GM06990 (cell line): Measurements from ENCODE around the gene SLCO2A1.

Source experiments
- DNase-seq: peaks from one replicate; pipeline ENCODE4 v3.0.0-alpha.2; 2011; ENCODE audit not compliant: insufficient read length; ENCODE audit errors: extremely low read depth
- H3K27me3 ChIP-seq: replicated peaks from 2 replicates; pipeline ENCODE4 v1.6.0; 2011; ENCODE audit warnings: low read length; ENCODE audit not compliant: control insufficient read depth, insufficient read depth
- H3K36me3 ChIP-seq: 2 replicates; pipeline ENCODE4 v1.5.1; 2011; ENCODE audit warnings: low read length; ENCODE audit not compliant: control insufficient read depth, insufficient read depth
- H3K4me3 ChIP-seq: replicated peaks from 2 replicates; pipeline ENCODE4 v1.5.1; 2011; ENCODE audit warnings: low read depth, mild to moderate bottlenecking, control low read depth, low read length
- CTCF ChIP-seq: IDR thresholded peaks from 2 replicates; pipeline ENCODE4 v1.5.1; 2011; ENCODE audit warnings: low read length, control low read depth, mild to moderate bottlenecking, inconsistent platforms; ENCODE audit not compliant: insufficient read depth, poor library complexity, severe bottlenecking

Gene SLCO2A1

GRCh38 chr3:133943639-133944141 is 86.0 kb downstream of the SLCO2A1 start:
- Histone ChIP-seq H3K27me3 (no peaks in the 10 kb centered on the region; the same call in none of the 2 replicates), H3K36me3 (no peaks in the 10 kb centered on the region), H3K4me3 (no peak overlapping the region)
- no peak for DNase-seq
- no peak for TF ChIP-seq CTCF

GRCh38 chr3:133943031-133943535 is 86.6 kb downstream of the SLCO2A1 start:
- Histone ChIP-seq H3K4me3 (no peak overlapping the region), H3K27me3 (no peaks in the 10 kb centered on the region; the same call in none of the 2 replicates), H3K36me3 (no peaks in the 10 kb centered on the region)
- TF ChIP-seq CTCF = no peak
- DNase-seq = no peak

GRCh38 chr3:133941415-133941821 is 88.3 kb downstream of the SLCO2A1 start:
- H3K27me3 ChIP-seq = no peaks in the 10 kb centered on the region; the same call in none of the 2 replicates
- TF ChIP-seq CTCF = no peak
- no peak overlapping the region for H3K4me3 ChIP-seq
- DNase-seq = no peak
- H3K36me3 ChIP-seq = no peaks in the 10 kb centered on the region

- DNase-seq = no peak
- no peak for TF ChIP-seq CTCF
Measured at GRCh38 chr3:133940536-133940935, 89.2 kb downstream of the SLCO2A1 start.

GRCh38 chr3:133939463-133939835 is 90.3 kb downstream of the SLCO2A1 start:
- Histone ChIP-seq H3K36me3 (no peaks in the 10 kb centered on the region), H3K4me3 (no peak overlapping the region), H3K27me3 (no peaks in the 10 kb centered on the region; the same call in none of the 2 replicates)
- DNase-seq = no peak
- no peak for TF ChIP-seq CTCF

More at GRCh38 chr3:133940536-133940935, 89.2 kb downstream of the SLCO2A1 start:
- no peaks in the 10 kb centered on the region; the same call in none of the 2 replicates for H3K27me3 ChIP-seq
- no peaks in the 10 kb centered on the region for H3K36me3 ChIP-seq
- no peak overlapping the region for H3K4me3 ChIP-seq
